IMR-90 (cell line): ENCODE data around the gene ANXA4. TPM values are rescaled to one million over a fixed set of nuclear protein-coding genes. Genes with fewer than 3 reads are reported as not detected.

Experiments used
- ATAC-seq: fragments of 200-7000 bp; cut with Tn5 transposase; 2 replicates; pipeline ENCODE4 v1.9.1; 2020; ENCODE audit warnings: low read depth, mild to moderate bottlenecking, moderate library complexity
- BruUV-seq: library from RNA; stranded (reverse); fragments of 400-500 nt; replicated peaks from 2 replicates; lab custom pipeline; 2021; lab: Mats Ljungman, UMichigan
- CTCF ChIA-PET: fragments of 300-600 bp; formaldehyde crosslinking; extraction: SDS; loops from one replicate; lab custom pipeline; 2021; ENCODE audit warnings: antibody characterized with exemption; lab: Yijun Ruan, JAX
- POLR2A ChIA-PET: fragments of 300-600 bp; sonication (Branson Sonifier 250); formaldehyde crosslinking; loops from one replicate; lab custom pipeline; 2022; ENCODE audit warnings: antibody characterized with exemption; ENCODE audit not compliant: unreplicated experiment; lab: Charles Lee
- DNase-seq: peaks from one replicate; pipeline ENCODE4 v3.0.0; 2013
- H2AFZ ChIP-seq: replicated peaks from 2 replicates; pipeline ENCODE3; 2013; ENCODE audit warnings: low read length, mild to moderate bottlenecking; ENCODE audit not compliant: poor library complexity
- H2AK5ac ChIP-seq: 2 replicates; pipeline ENCODE4 v1.6.1; 2013; ENCODE audit warnings: low read depth, low read length, inconsistent platforms
- H2AK9ac ChIP-seq: replicated peaks from 2 replicates; pipeline ENCODE3; 2013; ENCODE audit warnings: mild to moderate bottlenecking, low read depth, low read length, moderate library complexity; ENCODE audit not compliant: poor library complexity
- H2BK120ac ChIP-seq: 2 replicates; pipeline ENCODE4 v1.6.1; 2013; ENCODE audit warnings: low read depth, low read length, inconsistent platforms
- H2BK15ac ChIP-seq: 3 replicates; pipeline ENCODE4 v1.6.1; 2013; ENCODE audit warnings: low read depth, low read length, inconsistent platforms
- H2BK20ac ChIP-seq: 2 replicates; pipeline ENCODE4 v1.6.1; 2013; ENCODE audit warnings: low read depth, mild to moderate bottlenecking, inconsistent platforms, low read length, moderate library complexity
- H2BK5ac ChIP-seq: 2 replicates; pipeline ENCODE4 v1.6.1; 2013; ENCODE audit warnings: mild to moderate bottlenecking, low read depth, low read length, inconsistent platforms; ENCODE audit not compliant: poor library complexity, severe bottlenecking
- H3K14ac ChIP-seq: replicated peaks from 2 replicates; pipeline ENCODE4 v1.6.1; 2013; ENCODE audit warnings: low read depth, low read length, inconsistent platforms
- H3K18ac ChIP-seq: 2 replicates; pipeline ENCODE4 v1.6.1; 2013; ENCODE audit warnings: low read depth, low read length, control low read depth
- H3K23ac ChIP-seq: 2 replicates; pipeline ENCODE4 v1.6.1; 2013; ENCODE audit warnings: low read depth, low read length, inconsistent platforms
- H3K27ac ChIP-seq: 2 replicates; pipeline ENCODE4 v1.5.1; 2013; ENCODE audit warnings: mild to moderate bottlenecking, control low read depth, low read length; ENCODE audit not compliant: insufficient read depth
- H3K27me3 ChIP-seq: 2 replicates; pipeline ENCODE4 v1.6.1; 2013; ENCODE audit warnings: low read length; ENCODE audit not compliant: control insufficient read depth, insufficient read depth
- H3K36me3 ChIP-seq: 2 replicates; pipeline ENCODE4 v1.6.1; 2013; ENCODE audit warnings: low read length, mixed read lengths; ENCODE audit not compliant: control insufficient read depth, insufficient read depth
- H3K4ac ChIP-seq: 2 replicates; pipeline ENCODE4 v1.6.1; 2013; ENCODE audit warnings: low read depth, low read length, inconsistent platforms
- H3K4me1 ChIP-seq: 2 replicates; pipeline ENCODE4 v1.6.1; 2013; ENCODE audit warnings: low read length, mixed read lengths; ENCODE audit not compliant: control insufficient read depth, insufficient read depth
- H3K4me2 ChIP-seq: 2 replicates; pipeline ENCODE4 v1.6.1; 2013; ENCODE audit warnings: low read depth, mild to moderate bottlenecking, control low read depth, low read length, moderate library complexity
- H3K4me3 ChIP-seq: 2 replicates; pipeline ENCODE4 v1.5.1; 2013; ENCODE audit warnings: low read depth, mild to moderate bottlenecking, control low read depth, low read length, moderate library complexity; ENCODE audit not compliant: insufficient read depth
- H3K56ac ChIP-seq: 2 replicates; pipeline ENCODE4 v1.6.1; 2013; ENCODE audit warnings: low read length, inconsistent platforms; ENCODE audit not compliant: insufficient read depth; ENCODE audit errors: extremely low read depth
- H3K79me1 ChIP-seq, 2 experiments: 2 replicates each; pipeline ENCODE4 v1.6.1; 2013; ENCODE audit warnings: low read length in 2 of 2, inconsistent platforms in 1 of 2, low read depth in 1 of 2
- H3K9ac ChIP-seq: 2 replicates; pipeline ENCODE4 v1.6.1; 2013; ENCODE audit warnings: low read depth, low read length, control low read depth
- H3K9me1 ChIP-seq: 2 replicates; pipeline ENCODE4 v1.6.1; 2013; ENCODE audit warnings: low read length, inconsistent platforms; ENCODE audit not compliant: insufficient read depth
- H3K9me3 ChIP-seq: 2 replicates; pipeline ENCODE4 v1.6.1; 2013; ENCODE audit warnings: low read length; ENCODE audit not compliant: control insufficient read depth, insufficient read depth
- H4K20me1 ChIP-seq: 2 replicates; pipeline ENCODE4 v1.6.1; 2013; ENCODE audit warnings: low read length, inconsistent platforms; ENCODE audit not compliant: insufficient read depth
- H4K5ac ChIP-seq: 2 replicates; pipeline ENCODE4 v1.6.1; 2013; ENCODE audit warnings: mild to moderate bottlenecking, low read depth, low read length, control low read depth
- H4K8ac ChIP-seq, 2 experiments: 2 replicates each; pipeline ENCODE4 v1.6.1; 2013; ENCODE audit warnings: low read depth in 2 of 2, low read length in 2 of 2, control low read depth in 1 of 2, inconsistent platforms in 1 of 2
- H4K91ac ChIP-seq: 2 replicates; pipeline ENCODE4 v1.6.1; 2013; ENCODE audit warnings: low read depth, low read length, inconsistent platforms; ENCODE audit not compliant: insufficient read depth
- CEBPB ChIP-seq: IDR thresholded peaks from 2 replicates; pipeline ENCODE4 v1.6.1; 2012; ENCODE audit warnings: low read depth, low read length, improper control_type of control experiment
- CHD1 ChIP-seq: IDR thresholded peaks from 2 replicates; pipeline ENCODE4 v1.6.1; 2012; ENCODE audit warnings: low read depth, low read length, improper control_type of control experiment
- CTCF ChIP-seq: conservative IDR thresholded peaks from 2 replicates; pipeline ENCODE4 v1.5.1; 2012; ENCODE audit warnings: mild to moderate bottlenecking, low read depth, low read length, improper control_type of control experiment
- ELK1 ChIP-seq: fragments of 150-350 bp; IDR thresholded peaks from 2 replicates; pipeline ENCODE4 v1.6.1; 2016; ENCODE audit warnings: low read depth, mild to moderate bottlenecking, low read length, moderate library complexity, borderline replicate concordance
- FOS ChIP-seq: fragments of 150-350 bp; IDR thresholded peaks from 2 replicates; pipeline ENCODE4 v1.6.1; 2016; ENCODE audit warnings: low read depth, low read length
- MAFK ChIP-seq: IDR thresholded peaks from 2 replicates; pipeline ENCODE4 v1.6.1; 2012; ENCODE audit warnings: low read depth, low read length, improper control_type of control experiment
- MAZ ChIP-seq: IDR thresholded peaks from 2 replicates; pipeline ENCODE4 v1.6.1; 2012; ENCODE audit warnings: low read depth, mild to moderate bottlenecking, low read length, improper control_type of control experiment, moderate library complexity, borderline replicate concordance
- MXI1 ChIP-seq: IDR thresholded peaks from 2 replicates; pipeline ENCODE4 v1.6.1; 2012; ENCODE audit warnings: low read depth, mild to moderate bottlenecking, low read length, moderate library complexity, borderline replicate concordance
- NFE2L2 ChIP-seq: fragments of 150-350 bp; IDR thresholded peaks from 2 replicates; pipeline ENCODE4 v1.6.1; 2016; ENCODE audit warnings: low read depth, mild to moderate bottlenecking, low read length
- RAD21 ChIP-seq: IDR thresholded peaks from 2 replicates; pipeline ENCODE4 v1.6.1; 2012; ENCODE audit warnings: low read length, improper control_type of control experiment
- RFX5 ChIP-seq: IDR thresholded peaks from 2 replicates; pipeline ENCODE4 v1.8.0; 2012; ENCODE audit warnings: low read depth, mild to moderate bottlenecking, low read length, moderate library complexity
- SMC3 ChIP-seq: fragments of 150-350 bp; IDR thresholded peaks from 2 replicates; pipeline ENCODE4 v1.6.1; 2016; ENCODE audit warnings: low read depth, mild to moderate bottlenecking, antibody characterized with exemption, low read length, moderate library complexity
- USF2 ChIP-seq: fragments of 150-350 bp; IDR thresholded peaks from 2 replicates; pipeline ENCODE4 v1.6.1; 2017; ENCODE audit warnings: mild to moderate bottlenecking, antibody characterized with exemption, low read length, low read depth
- WGBS, 2 experiments: methylation state at CpG; one replicate each; pipeline versions ENCODE4 v1.1.5 to v1.1.7; 2013; ENCODE audit warnings: missing lambda C conversion rate in 2 of 2; ENCODE audit not compliant: insufficient read length in 1 of 2; ENCODE audit errors: extremely low coverage in 2 of 2; 5-methylcytosine and 5-hydroxymethylcytosine counted together
- dilution Hi-C: fragments of 300-500 bp; cut with HindIII; formaldehyde crosslinking; loops from one replicate; pipeline ENCODE4 v1.14.3; 2018; ENCODE audit warnings: low sequenced_read_pairs; ENCODE audit not compliant: unreplicated experiment
- in situ Hi-C: fragments of 300-500 bp; cut with MboI; formaldehyde crosslinking; loops from 3 replicates; pipeline ENCODE4 v1.14.3; 2019; ENCODE audit warnings: low sequenced_read_pairs, inconsistent platforms, mixed read lengths
- intact Hi-C: fragments of 100-400 bp; cut with micrococcal nuclease; formaldehyde crosslinking; loops from 2 replicates; pipeline ENCODE4 v1.10.0; 2022
- polyA plus RNA-seq, 3 experiments: library from polyadenylated mRNA; depleted of rRNA; stranded (reverse); fragments of >200 nt; gene quantifications; 2 replicates each; pipeline ENCODE4 v1.2.3, GENCODE V29; 2012; ENCODE audit warnings: low replicate concordance in 1 of 3
- total RNA-seq: library from RNA; depleted of rRNA; stranded (reverse); fragments of >200 nt; gene quantifications from 2 replicates; pipeline ENCODE4 v1.2.3, GENCODE V29; 2012

Gene ANXA4
- total and polyA plus RNA-seq, 2 of the 4 experiments (the other 2 are of a cell fraction) = 22.2 to 72.0 TPM

- peaks cover 2% of the 10 kb centered on the region; the same call in 1 of the 2 replicates for H3K4me1 ChIP-seq
- no peak overlapping the region for H4K91ac ChIP-seq
- no peak for TF ChIP-seq CHD1
- no peak for TF ChIP-seq MXI1
- no peak for TF ChIP-seq SMC3
- TF ChIP-seq CTCF = no peak
- TF ChIP-seq USF2 = no peak
- TF ChIP-seq FOS = no peak
- no peak for TF ChIP-seq MAZ
- no peak for TF ChIP-seq RFX5
- TF ChIP-seq RAD21 = no peak
- no peak for TF ChIP-seq NFE2L2
- TF ChIP-seq ELK1 = no peak
- TF ChIP-seq CEBPB = no peak
- TF ChIP-seq MAFK = no peak
- H4K8ac ChIP-seq = no peak overlapping the region
- intact Hi-C loops (no loop called here), in situ Hi-C loops (loop anchor here (25.0 kb wide), 1 partner anchor 327 kb away; no protein-coding TSS in a partner anchor), dilution Hi-C loops (no loop called here)
- no peak overlapping the region for H3K23ac ChIP-seq
- ATAC-seq (no peak), DNase-seq (no peak)
- no peak overlapping the region for H2BK5ac ChIP-seq
- H3K4me2 ChIP-seq = no peak overlapping the region
- no peaks in the 10 kb centered on the region for H3K27me3 ChIP-seq
- CTCF ChIA-PET = interaction anchor here (0.6 to 6.2 kb wide), 2 partner anchors 11 to 359 kb away, joined by 3 to 31 read pairs; no protein-coding TSS in a partner anchor
- H2BK15ac ChIP-seq = no peak overlapping the region
- no peak overlapping the region for H3K27ac ChIP-seq
- no peak overlapping the region for H2BK120ac ChIP-seq
- POLR2A ChIA-PET = interaction anchor here (0.5 kb wide), 1 partner anchor 20 kb away, joined by 3 read pairs; no protein-coding TSS in a partner anchor
- no peak overlapping the region for H2AFZ ChIP-seq
- H3K36me3 ChIP-seq = no peaks in the 10 kb centered on the region
- no peaks in the 10 kb centered on the region for H3K9me3 ChIP-seq
- no peaks in the 10 kb centered on the region for H4K20me1 ChIP-seq
- H4K5ac ChIP-seq = no peak overlapping the region
- WGBS, 2 experiments = 100% methylated on average over 1 of the region's 3 CpGs; no CpG with 5 or more reads in 1 of the 2 experiments
- H2BK20ac ChIP-seq = no peak overlapping the region
- no peak overlapping the region for H2AK5ac ChIP-seq
- peaks cover 2% of the 10 kb centered on the region; the same call in 1 of the 2 replicates for H3K9me1 ChIP-seq
- 0 out of 4 replicates have a peak, but pooled peaks cover 0 to 4% of the 10 kb centered on the region in 2 experiments for H3K79me1 ChIP-seq
- no peak overlapping the region for H3K18ac ChIP-seq
- H2AK9ac ChIP-seq = no peak overlapping the region
- no peak overlapping the region for H3K4ac ChIP-seq
- H3K56ac ChIP-seq = no peak overlapping the region
- no peak overlapping the region for H3K9ac ChIP-seq
- no TSS peak for BruUV-seq
- H3K4me3 ChIP-seq = no peak overlapping the region
- no peak overlapping the region for H3K14ac ChIP-seq
Observed at GRCh38 chr2:69735686-69736085, 6.2 kb upstream of the ANXA4 start.
